Adrenal gland (tissue), 12 donors: ENCODE results near the gene PNLIPRP2. TPM values are rescaled to one million over a fixed set of nuclear protein-coding genes. Genes with fewer than 3 reads are reported as not detected.

Source experiments
- DNase-seq, 7 donors: peaks; one replicate each; pipeline ENCODE4 v3.0.0-alpha.2; 2019 to 2020
- H3K27ac ChIP-seq, 5 donors: fragments of 200-600 bp; sonication (generic) in 4 of 5; 1 replicate in 3 of 5; 2 replicates in 2 of 5; pipeline versions ENCODE4 v1.5.1 to v1.8.0; 2016 to 2020; ENCODE audit warnings: mild to moderate bottlenecking in 1 of 5
- H3K27me3 ChIP-seq: fragments of 200-600 bp; 2 replicates; pipeline ENCODE4 v1.8.0; 2021
- H3K36me3 ChIP-seq, 2 donors: fragments of 200-600 bp; replicated peaks in 1 of 2; 1 replicate in 1 of 2; 2 replicates in 1 of 2; pipeline versions ENCODE4 v1.5.1 to v1.8.0; 2018 to 2022
- H3K4me1 ChIP-seq, 2 donors: fragments of 200-600 bp; replicated peaks in 1 of 2; 1 replicate in 1 of 2; 2 replicates in 1 of 2; pipeline versions ENCODE4 v1.5.1 to v1.8.0; 2018 to 2021
- H3K4me3 ChIP-seq, 4 donors: fragments of 200-600 bp; sonication (generic) in 3 of 4; one replicate each; pipeline ENCODE4 v1.5.1; 2016 to 2018
- H3K9me3 ChIP-seq, 3 donors: fragments of 200-600 bp; sonication (generic) in 1 of 3; replicated peaks in 1 of 3; 1 replicate in 2 of 3; 2 replicates in 1 of 3; pipeline versions ENCODE4 v1.5.1 to v1.8.0; 2016 to 2021
- CTCF ChIP-seq, 6 experiments: fragments of 450-650 bp in 4 of 6; fragments of 200-600 bp in 2 of 6; sonication (generic) in 1 of 6; IDR thresholded peaks; 1 replicate in 5 of 6; 2 replicates in 1 of 6; pipeline versions ENCODE4 v1.5.1 to v1.8.0; 2016 to 2021; ENCODE audit warnings: antibody characterized with exemption in 6 of 6, mild to moderate bottlenecking in 2 of 6, moderate library complexity in 1 of 6
- POLR2A ChIP-seq, 2 donors: fragments of 450-650 bp; IDR thresholded peaks; one replicate each; pipeline ENCODE4 v1.6.1; 2017; ENCODE audit warnings: antibody characterized with exemption in 2 of 2, mild to moderate bottlenecking in 2 of 2, moderate library complexity in 1 of 2
- WGBS, 4 donors: extraction: QIAGEN DNeasy Blood & Tissue Kit in 2 of 4; methylation state at CpG; one replicate each; pipeline versions ENCODE4 v1.1.5 to v1.1.7; 2013 to 2017; 5-methylcytosine and 5-hydroxymethylcytosine counted together
- intact Hi-C, 2 donors: fragments of 100-400 bp; cut with DNase I; formaldehyde crosslinking; loops; one replicate each; pipeline versions ENCODE4 v1.14.1 to v1.15.0; 2022 to 2023
- polyA plus RNA-seq, 3 donors: library from polyadenylated mRNA; stranded (reverse); fragments of 200-250 nt in 2 of 3; fragments of 350-450 nt in 1 of 3; fragmentation: Illumina TruSeq in 1 of 3; extraction: RNeasy Lipid Tissue Mini Kit (QIAGEN cat#74804) in 1 of 3; gene quantifications; one replicate each; pipeline ENCODE4 v1.2.3, GENCODE V29; 2013 to 2014
- total RNA-seq, 9 donors: library from RNA; depleted of rRNA in 4 of 9; stranded (reverse); fragments of >200 nt in 4 of 9; fragments of 120-200 nt in 1 of 9; fragmentation: NEBNext Ultra II Directional in 1 of 9; extraction: Animal tissue kit (Norgen Biotek cat#: 25700) in 1 of 9; gene quantifications; one replicate each; pipeline versions ENCODE4 v1.1.0 to v1.2.4, GENCODE V29; 2013 to 2023
- donor health status: healthy with polysubstance abuse.
- donor health status: Bipolar disorder and iron deficiency.
- donor health status: DM: yes; HTN: yes; CAD: no.
- donor health status: DM: no; HTN: no; CAD: no.
- donor health status: DM: no; HTN: no; CAD: no.
- donor health status: DM: yes; HTN: yes; CAD: no.

The PNLIPRP2 gene
- total and polyA plus RNA-seq, 12 donors: 0.15 to 1.1 (median 0.89) TPM; not detected in 6

- no peak overlapping the region for H3K4me3 ChIP-seq
- H3K4me1 ChIP-seq: peaks cover 6 to 14% of the 10 kb centered on the region in 2 donors
- H3K36me3 ChIP-seq: peaks cover 0 to 13% of the 10 kb centered on the region in 2 donors
- intact Hi-C loops: no loop called here
- no peak for DNase-seq
- 86 to 88% (median 87%) methylated on average over 2 of the region's 2 CpGs for WGBS, 4 donors
- H3K27ac ChIP-seq: no peak overlapping the region
- TF ChIP-seq CTCF (IDR thresholded peaks at IDR 0.05) (no peak), POLR2A (IDR thresholded peaks at IDR 0.05) (no peak)
- no peaks in the 10 kb centered on the region for H3K9me3 ChIP-seq
- H3K27me3 ChIP-seq: no peaks in the 10 kb centered on the region
Measured at GRCh38 chr10:116673866-116674265, 53.1 kb downstream of the PNLIPRP2 start.

GRCh38 chr10:116674901-116675423, 54.2 kb downstream of the PNLIPRP2 start:
- no peaks in the 10 kb centered on the region for H3K27me3 ChIP-seq
- no peak overlapping the region for H3K4me3 ChIP-seq
- WGBS, 4 donors: 89 to 96% (median 94%) methylated on average over 28 to 32 of the region's 32 CpGs
- no peaks in the 10 kb centered on the region for H3K9me3 ChIP-seq
- no peak for TF ChIP-seq POLR2A (IDR thresholded peaks at IDR 0.05)
- no peak for TF ChIP-seq CTCF (IDR thresholded peaks at IDR 0.05)
- no peak overlapping the region for H3K27ac ChIP-seq
- intact Hi-C loops: no loop called here
- DNase-seq: no peak
- H3K36me3 ChIP-seq: peaks cover 0 to 20% of the 10 kb centered on the region in 2 donors
- H3K4me1 ChIP-seq: peaks cover 4 to 14% of the 10 kb centered on the region in 2 donors

- TF ChIP-seq CTCF (IDR thresholded peaks at IDR 0.05): no peak
- no peak for TF ChIP-seq POLR2A (IDR thresholded peaks at IDR 0.05)
- no peaks in the 10 kb centered on the region for H3K27me3 ChIP-seq
- 88 to 95% (median 93%) methylated on average over 7 to 11 of the region's 11 CpGs for WGBS, 4 donors
- H3K4me3 ChIP-seq: no peak overlapping the region
- intact Hi-C loops: no loop called here
- H3K4me1 ChIP-seq: peaks cover 0 to 11% of the 10 kb centered on the region in 2 donors
- DNase-seq: peak in 1 of 7 donors; percentile 23
- H3K9me3 ChIP-seq: no peaks in the 10 kb centered on the region
- peaks cover 0 to 22% of the 10 kb centered on the region in 2 donors for H3K36me3 ChIP-seq
- H3K27ac ChIP-seq: no peak overlapping the region
Measured at GRCh38 chr10:116676118-116676517, 55.4 kb downstream of the PNLIPRP2 start.

- Histone ChIP-seq H3K4me1 (peaks cover 0 to 6% of the 10 kb centered on the region in 2 donors), H3K4me3 (no peak overlapping the region), H3K27me3 (no peaks in the 10 kb centered on the region), H3K9me3 (no peaks in the 10 kb centered on the region), H3K27ac (no peak overlapping the region), H3K36me3 (peaks cover 0 to 27% of the 10 kb centered on the region in 2 donors)
- DNase-seq: no peak
- WGBS, 4 donors: 83 to 91% (median 87%) methylated on average over 8 of the region's 8 CpGs
- intact Hi-C loops: no loop called here
- TF ChIP-seq POLR2A (IDR thresholded peaks at IDR 0.05) (no peak), CTCF (IDR thresholded peaks at IDR 0.05) (no peak)
Measured at GRCh38 chr10:116676633-116677032, 55.9 kb downstream of the PNLIPRP2 start.
